HG03558 (cell line): ENCODE results near the gene CCK.
A peak's percentile ranks its signal among the peaks of the same experiment; 100 is the strongest.
"Not testable (repeated sequence)": the region's sequence is repeated elsewhere in the genome, so short reads cannot be mapped to it uniquely, and the experiment has no call there.

Experiments used
- ATAC-seq: cut with Tn5 transposase; IDR thresholded peaks from one replicate; pipeline ENCODE4 v1.9.1; 2021; ENCODE audit warnings: moderate number of reproducible peaks; ENCODE audit not compliant: unreplicated experiment; ENCODE audit errors: extremely low read depth

CCK gene, protein sequence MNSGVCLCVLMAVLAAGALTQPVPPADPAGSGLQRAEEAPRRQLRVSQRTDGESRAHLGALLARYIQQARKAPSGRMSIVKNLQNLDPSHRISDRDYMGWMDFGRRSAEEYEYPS

DNA sequence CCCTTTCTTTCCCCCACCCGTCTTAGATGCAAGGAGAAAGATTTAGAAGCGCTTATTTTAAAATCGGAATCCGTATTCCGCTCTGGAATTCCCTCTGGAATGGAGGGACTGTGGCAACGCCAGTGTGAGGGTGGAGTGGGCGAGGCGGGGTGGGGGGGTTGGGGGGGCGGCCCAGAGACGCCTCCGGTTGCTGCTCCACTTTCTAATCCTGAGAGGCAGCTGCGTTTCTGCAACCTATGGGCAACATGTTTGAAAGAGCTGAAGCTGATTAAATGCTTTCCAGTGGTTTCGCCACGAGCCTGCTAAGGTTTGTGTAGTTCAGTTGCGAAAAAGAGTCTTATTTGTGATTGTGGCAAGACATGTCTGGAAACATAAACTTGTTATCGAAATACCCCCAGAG lies at the start of gene CCK:
CCK (minus strand) TSS at position 101 of the 400 bp plus-strand sequence. CDS start 2,555 bp downstream, outside the sequence.
- no peak for ATAC-seq

DNA sequence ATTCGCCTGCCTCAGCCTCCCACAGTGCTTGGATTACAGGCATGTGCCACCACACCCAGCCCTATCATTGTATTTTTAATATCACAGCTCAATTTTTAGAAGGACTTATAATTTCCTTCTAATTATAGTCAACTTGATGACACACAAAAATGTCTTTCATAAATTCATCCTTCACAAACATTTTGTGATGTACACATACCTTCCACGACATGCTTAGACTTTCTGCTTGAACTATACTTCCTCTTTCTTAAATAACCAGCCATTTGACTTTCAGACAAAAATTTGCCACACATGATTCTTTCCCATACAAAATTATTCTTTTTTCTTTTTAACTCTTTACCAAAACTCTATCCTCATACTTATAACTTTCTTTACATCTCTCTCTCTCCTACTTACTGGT lies 48.4 kb upstream of the CCK start:
- ATAC-seq, result no peak

- ATAC-seq, result no peak
Observed at GRCh38 chr3:42308651-42309050, 42.7 kb upstream of the CCK start.

DNA sequence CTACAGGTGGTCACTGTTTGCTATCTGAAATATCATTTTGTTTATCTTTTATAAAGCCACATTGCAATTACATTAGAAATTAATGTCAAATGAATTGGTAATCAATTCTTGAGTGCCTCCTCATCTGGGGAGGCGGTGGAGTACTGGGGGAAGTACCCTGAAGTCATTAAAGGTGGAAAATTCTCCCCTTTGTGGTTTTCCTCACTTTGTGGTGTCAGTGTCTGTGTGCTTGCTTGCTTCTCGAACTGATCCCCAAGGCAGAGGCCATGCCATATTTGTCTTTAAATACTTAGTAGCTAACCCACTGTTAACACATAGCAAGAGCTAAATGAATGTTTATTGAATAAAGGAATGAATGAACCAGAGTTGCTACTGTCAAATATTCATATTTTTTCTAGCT lies 40.5 kb upstream of the CCK start:
- no peak for ATAC-seq

GRCh38 chr3:42302924-42303634 lies 37.1 kb upstream of the CCK start:
- no peak for ATAC-seq

GRCh38 chr3:42301446-42302175 lies 35.6 kb upstream of the CCK start:
- ATAC-seq, result no peak

- no peak for ATAC-seq
Observed at GRCh38 chr3:42300778-42301177, 34.8 kb upstream of the CCK start.

DNA sequence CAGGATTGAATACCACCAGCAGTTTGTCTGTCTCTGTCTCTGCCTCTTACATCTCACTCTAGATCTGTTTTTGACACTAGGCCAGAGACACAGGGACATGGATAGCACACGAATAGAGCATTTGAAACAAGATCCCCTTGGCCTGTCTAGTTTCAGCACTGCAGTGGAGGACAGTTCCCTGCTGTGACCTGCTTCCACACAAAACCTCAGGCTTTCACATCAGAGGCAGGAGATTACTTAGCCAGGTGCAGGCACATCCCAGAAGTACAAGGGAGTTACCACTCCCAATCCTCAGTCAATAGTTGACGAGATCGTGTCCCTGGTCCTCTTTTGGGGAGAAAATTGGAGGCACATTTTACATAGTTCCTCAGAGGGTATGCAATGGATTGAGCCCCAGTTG lies 34.0 kb upstream of the CCK start:
- no peak for ATAC-seq

GRCh38 chr3:42298259-42298658 lies 32.3 kb upstream of the CCK start:
- ATAC-seq, result no peak

DNA sequence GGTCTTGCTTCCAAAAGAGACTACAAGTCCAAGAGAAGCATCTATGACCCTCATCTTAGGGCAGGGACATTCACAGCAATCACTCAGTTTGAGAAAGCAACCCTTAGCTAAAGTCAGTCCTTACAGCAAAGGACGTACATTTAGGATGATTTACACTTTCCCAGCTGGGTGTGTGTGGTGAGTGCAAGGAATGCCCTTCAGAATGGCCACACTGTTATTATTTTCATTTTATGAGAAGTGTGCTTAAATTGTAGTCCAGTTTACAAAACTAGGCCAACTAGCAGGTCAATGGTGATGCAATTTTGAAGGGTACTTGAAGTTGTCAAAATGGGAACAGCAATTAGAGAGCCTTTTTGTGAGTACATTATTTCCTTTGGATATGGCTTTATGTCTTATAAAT lies 26.0 kb upstream of the CCK start:
- no peak for ATAC-seq

GRCh38 chr3:42290966-42291714 lies 25.2 kb upstream of the CCK start:
- ATAC-seq, result no peak

- ATAC-seq, result no peak
Observed at GRCh38 chr3:42289026-42289425, 23.0 kb upstream of the CCK start.

DNA sequence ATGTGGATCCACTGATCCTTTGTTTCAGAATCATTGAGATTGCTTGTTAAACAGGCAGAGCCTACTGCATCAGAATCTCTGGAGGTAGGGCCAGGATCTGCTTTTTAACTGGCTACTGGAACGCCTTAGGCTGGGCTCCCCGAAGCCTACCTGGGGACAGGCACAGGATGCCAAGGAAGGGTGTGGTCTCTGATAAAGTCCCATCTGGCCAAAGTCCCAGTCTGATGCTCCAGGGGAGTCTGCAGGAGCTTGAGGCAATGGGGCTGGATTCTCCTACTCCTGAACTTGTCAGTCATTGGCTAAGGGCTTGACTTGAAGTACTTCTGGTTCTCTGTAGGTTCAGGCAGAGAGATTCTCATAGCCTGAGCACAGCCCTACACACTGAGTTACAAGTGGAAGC lies 22.4 kb upstream of the CCK start:
- ATAC-seq, result no peak

- not testable (repeated sequence) for ATAC-seq
Observed at GRCh38 chr3:42287423-42287822, 21.4 kb upstream of the CCK start.

DNA sequence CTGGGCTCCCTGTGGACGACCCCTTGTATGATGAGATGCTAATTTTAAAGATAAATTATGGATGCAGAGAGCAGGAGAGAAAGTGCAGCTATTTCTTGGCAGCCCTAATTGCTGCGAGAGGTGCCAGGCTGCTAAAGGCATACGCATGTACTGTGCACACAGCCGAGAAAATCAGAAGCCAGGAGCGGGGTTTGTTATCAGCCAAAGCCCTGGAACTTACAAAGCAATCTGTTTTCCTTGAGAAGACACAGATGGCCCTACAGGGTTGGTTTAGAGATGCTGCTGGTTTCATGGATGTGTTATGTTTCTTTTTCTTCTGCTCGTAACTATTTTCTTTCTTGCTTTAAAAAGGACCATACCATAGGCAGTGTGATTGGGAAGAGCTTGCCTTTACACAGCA lies 11.7 kb upstream of the CCK start:
- ATAC-seq, result no peak

- ATAC-seq, result peak; percentile 91
Observed at GRCh38 chr3:42276141-42277132, 10.5 kb upstream of the CCK start.

- no peak for ATAC-seq
Observed at GRCh38 chr3:42275217-42275616, 9.2 kb upstream of the CCK start.

- no peak for ATAC-seq
Observed at GRCh38 chr3:42274266-42274665, 8.3 kb upstream of the CCK start.

GRCh38 chr3:42273361-42273760 lies 7.4 kb upstream of the CCK start:
- no peak for ATAC-seq

DNA sequence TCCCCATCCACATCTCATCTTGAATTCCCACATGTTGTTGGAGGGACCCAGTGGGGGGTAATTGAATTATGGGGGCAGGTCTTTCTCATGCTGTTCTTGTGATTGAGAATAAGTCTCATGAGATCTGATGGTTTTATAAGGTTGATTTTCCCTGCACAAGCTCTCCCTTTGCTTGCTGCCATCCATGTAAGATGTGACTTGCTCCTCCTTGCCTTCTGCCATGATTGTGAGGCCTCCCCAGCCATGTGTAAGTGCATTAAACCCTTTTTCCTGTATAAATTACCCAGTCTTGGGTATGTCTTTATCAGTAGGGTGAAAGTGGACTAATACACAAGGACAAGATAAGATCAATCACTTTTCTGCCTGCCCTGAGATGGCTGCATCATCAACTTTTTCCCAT lies 5.8 kb upstream of the CCK start:
- no peak for ATAC-seq
